HG02571 (cell line): ENCODE measurements around the gene C4B.
"Not testable (repeated sequence)": the region's sequence is repeated elsewhere in the genome, so short reads cannot be mapped to it uniquely, and the experiment has no call there.

Source experiments
- ATAC-seq: cut with Tn5 transposase; IDR thresholded peaks from one replicate; pipeline ENCODE4 v1.9.1; 2021; ENCODE audit warnings: mild to moderate bottlenecking, moderate library complexity; ENCODE audit not compliant: unreplicated experiment

C4B gene

DNA sequence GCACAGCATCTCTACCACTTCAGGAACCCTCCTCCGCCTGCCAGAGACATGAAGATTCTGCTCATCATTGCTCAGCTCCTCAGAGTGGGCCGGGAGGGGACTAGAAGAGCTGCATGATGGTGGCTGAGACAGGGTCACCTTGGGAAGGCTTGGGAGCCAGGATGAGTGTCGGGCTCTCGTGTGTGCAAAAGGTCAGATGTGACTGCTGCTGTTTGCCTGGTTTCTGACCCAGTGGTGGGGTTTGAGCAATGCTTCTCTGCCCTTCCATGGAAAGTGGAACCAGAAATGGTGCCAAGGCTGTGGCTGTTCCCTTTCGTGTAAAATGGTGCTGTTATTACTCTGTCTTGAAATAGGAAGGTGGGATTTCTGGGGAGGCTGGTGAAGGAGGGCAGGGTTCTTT, 33.6 kb upstream of the C4B start:
- ATAC-seq: not testable (repeated sequence)

DNA sequence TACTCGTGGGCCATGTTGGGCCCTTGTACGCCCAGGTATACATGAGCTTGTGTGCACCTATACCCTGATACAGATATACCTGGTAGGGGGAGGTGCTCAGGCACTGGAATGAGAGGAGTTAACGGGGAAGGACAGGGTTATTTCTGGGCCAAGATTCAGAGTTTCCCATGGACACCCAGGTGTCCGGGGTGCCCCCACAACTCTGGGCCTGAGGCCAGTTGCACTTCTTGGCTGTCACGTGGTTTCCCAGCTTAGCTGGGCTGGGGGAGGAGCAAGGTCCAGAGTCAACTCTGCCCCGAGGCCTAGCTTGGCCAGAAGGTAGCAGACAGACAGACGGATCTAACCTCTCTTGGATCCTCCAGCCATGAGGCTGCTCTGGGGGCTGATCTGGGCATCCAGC, 32.9 kb upstream of the C4B start, which contains the start of gene C4A:
Gene C4A (plus strand): TSS at position 314 of the 400 bp plus-strand sequence. CDS start 51 bp downstream, at position 365.
- ATAC-seq: not testable (repeated sequence)

DNA sequence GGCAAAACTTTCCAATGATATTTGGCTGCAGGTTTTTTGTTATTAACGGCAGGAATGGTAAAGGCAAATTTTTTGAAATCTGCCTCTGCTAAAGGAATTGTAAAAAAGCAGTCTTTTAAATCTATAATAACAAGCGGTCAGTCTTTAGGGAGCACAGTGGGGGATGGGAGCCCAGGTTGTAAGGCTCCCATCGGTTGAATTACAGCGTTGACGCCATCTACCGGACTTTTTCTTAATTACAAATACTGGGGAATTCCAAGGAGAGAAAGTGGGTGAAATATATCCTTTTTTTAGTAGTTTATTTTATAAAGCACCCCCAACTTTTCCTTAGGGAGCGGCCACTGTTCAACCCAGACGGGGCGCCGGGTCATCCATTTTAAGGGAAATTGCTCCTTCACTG, 25.2 kb upstream of the C4B start:
- not testable (repeated sequence) for ATAC-seq

DNA sequence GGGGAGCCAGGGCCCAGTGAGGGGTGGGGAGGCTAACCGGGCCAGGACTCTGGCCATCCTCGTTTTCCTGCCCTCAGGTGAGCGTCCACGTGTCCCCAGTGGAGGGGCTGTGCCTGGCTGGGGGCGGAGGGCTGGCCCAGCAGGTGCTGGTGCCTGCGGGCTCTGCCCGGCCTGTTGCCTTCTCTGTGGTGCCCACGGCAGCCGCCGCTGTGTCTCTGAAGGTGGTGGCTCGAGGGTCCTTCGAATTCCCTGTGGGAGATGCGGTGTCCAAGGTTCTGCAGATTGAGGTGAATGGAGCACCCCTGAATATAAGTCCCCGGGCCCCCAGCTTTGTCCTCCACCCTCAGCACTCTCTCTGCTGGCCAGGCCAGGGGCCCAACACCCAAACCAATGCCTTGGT, 20.2 kb upstream of the C4B start:
- not testable (repeated sequence) for ATAC-seq

DNA sequence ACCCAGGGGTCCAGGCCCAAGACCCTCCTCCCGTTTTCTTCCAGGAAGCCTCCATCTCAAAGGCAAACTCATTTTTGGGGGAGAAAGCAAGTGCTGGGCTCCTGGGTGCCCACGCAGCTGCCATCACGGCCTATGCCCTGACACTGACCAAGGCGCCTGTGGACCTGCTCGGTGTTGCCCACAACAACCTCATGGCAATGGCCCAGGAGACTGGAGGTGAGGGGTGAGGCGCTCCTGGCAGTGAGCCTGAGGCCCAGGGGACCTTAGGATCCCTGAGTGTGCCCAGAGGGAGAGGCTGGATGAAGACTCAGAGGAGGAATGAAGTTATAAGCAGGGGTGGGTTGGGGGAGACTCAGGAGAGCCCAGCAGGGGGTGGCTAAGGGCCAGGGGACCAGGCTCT, 18.2 kb upstream of the C4B start:
- not testable (repeated sequence) for ATAC-seq

DNA sequence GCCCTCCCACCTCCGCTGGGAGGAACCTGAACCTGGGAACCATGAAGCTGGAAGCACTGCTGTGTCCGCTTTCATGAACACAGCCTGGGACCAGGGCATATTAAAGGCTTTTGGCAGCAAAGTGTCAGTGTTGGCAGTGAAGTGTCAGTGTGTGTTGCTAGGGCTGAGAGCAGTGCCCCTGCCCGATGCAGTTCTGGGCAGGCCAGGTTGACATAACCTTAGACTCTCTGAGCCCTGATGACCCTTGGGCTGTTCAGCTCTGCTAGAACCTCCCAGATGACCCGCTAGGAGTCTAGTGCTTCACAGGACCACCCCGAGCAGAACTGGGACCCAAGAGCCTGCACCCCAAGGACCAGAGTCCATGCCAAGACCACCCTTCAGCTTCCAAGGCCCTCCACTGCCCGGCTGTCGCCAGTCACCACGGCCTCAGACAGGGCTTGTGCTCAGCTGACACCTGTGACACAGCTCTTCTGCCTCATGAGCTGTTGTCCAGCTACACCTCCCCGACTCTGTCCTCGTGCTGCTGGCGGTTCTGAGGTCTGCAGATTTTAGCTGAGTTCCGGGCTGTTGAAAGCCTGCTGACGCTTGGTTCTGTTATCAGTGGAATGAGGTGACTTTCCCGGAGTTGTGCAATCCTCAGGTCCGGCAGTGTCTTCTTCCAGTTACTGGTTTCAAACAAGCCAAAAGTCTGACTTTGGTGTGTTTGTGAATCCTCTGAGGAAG, 11.9 kb upstream of the C4B start:
- not testable (repeated sequence) for ATAC-seq

DNA sequence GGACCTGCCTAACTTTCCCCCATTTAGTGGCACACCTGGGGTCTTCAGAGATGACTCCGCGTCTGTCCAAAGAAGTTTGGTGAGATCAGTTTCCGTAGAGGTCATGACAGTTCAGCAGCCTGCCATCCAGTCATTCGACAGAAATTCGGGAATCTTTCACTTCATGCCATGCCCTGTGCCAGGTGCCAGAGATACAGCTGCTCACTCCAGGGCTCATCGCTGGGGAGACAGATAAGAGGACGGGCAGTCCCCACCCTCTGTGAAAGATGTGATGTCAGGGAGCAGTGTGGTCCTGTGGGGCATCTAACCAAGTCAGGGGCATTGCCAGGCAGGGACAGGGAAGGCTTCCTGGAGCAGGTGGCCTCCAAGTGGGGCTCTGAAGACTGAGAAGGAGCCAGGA, 11.3 kb upstream of the C4B start:
- ATAC-seq: not testable (repeated sequence)

DNA sequence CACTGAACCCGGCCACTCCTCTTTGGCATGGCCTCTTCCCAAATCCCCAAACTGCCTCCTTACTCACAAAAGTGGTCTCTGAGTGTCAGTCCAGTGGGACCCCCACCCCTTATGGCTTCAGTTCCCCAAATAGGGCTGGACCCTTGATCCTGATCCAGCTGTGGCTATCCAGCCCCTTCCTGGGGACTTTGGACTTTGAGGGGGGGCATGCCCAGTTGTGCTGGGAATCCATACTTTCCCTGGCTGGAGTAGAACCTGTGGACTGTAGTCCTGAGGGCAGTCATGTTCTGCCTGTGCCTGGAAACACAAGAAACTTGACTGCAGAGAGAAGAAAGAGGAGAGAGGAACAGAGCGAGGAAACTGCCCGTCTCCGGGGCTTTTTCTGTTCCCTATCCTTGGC, 10.2 kb upstream of the C4B start:
- not testable (repeated sequence) for ATAC-seq

DNA sequence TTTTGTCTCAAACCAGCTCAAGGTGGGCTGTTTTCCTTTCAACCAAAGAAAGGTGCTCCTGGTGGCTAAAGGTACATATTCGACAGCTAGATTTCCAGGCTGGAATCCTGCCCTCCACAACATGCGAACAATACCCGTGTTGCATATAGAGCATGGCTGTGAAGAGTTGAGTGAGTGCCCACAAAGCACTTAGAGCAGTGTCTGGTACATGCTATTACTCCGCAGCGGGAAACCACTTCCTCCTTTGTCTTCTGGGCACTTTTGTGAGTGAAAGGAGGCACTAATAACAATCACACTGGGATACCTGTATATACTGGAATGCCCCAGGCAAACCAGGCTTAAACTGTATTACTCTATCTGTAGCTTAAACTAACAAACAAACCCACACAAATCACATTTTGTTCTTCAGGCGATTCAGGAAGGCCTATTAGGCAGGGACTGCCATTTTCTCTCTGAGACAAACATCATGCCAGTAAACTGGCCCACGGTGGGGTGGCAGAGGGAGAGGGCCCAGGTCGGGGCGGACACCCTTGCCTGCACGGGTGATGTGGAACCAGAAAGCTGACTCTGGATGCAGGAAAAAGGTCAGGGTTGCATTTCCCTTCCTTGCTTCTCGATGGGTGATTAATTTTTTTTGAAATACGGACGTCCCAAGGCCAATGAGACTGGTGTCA, 9.6 kb upstream of the C4B start:
- ATAC-seq: not testable (repeated sequence)

DNA sequence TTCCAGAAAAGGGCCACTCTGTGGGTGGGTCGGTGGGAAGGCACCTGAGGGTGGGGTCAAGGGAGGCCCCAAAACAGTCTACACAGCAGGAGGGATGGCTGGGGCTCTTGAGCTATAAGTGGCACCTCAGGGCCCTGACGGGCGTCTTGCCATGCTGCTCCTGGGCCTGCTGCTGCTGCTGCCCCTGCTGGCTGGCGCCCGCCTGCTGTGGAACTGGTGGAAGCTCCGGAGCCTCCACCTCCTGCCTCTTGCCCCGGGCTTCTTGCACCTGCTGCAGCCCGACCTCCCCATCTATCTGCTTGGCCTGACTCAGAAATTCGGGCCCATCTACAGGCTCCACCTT, 9.1 kb upstream of the C4B start:
- ATAC-seq: not testable (repeated sequence)

DNA sequence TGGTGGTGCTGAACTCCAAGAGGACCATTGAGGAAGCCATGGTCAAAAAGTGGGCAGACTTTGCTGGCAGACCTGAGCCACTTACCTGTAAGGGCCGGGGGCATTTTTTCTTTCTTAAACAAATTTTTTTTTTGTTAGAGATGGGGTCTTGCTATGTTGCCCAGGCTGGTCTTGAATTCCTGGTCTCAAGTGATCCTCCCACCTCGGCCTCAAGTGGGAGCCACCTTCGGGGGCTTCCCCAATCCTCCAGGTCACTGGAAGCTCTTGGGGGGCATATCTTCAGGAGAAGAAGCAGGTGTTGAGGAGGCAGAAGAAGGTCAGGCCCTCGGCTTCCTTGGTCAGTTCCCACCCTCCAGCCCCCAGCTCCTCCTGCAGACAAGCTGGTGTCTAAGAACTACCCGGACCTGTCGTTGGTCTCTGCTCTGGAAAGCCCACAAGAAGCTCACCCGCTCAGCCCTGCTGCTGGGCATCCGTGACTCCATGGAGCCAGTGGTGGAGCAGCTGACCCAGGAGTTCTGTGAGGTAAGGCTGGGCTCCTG, 8.5 kb upstream of the C4B start:
- not testable (repeated sequence) for ATAC-seq

DNA sequence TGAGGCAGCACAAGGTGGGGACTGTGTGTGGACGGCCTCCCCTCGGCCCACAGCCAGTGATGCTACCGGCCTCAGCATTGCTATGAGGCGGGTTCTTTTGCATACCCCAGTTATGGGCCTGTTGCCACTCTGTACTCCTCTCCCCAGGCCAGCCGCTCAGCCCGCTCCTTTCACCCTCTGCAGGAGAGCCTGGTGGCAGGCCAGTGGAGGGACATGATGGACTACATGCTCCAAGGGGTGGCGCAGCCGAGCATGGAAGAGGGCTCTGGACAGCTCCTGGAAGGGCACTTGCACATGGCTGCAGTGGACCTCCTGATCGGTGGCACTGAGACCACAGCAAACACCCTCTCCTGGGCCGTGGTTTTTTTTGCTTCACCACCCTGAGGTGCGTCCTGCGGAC, 7.5 kb upstream of the C4B start:
- ATAC-seq: not testable (repeated sequence)

DNA sequence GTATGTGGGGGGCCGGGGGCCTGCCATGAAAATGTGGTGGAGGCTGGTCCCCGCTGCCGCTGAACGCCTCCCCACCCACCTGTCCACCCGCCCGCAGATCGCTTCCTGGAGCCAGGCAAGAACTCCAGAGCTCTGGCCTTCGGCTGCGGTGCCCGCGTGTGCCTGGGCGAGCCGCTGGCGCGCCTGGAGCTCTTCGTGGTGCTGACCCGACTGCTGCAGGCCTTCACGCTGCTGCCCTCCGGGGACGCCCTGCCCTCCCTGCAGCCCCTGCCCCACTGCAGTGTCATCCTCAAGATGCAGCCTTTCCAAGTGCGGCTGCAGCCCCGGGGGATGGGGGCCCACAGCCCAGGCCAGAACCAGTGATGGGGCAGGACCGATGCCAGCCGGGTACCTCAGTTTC, 6.6 kb upstream of the C4B start:
- ATAC-seq: not testable (repeated sequence)

DNA sequence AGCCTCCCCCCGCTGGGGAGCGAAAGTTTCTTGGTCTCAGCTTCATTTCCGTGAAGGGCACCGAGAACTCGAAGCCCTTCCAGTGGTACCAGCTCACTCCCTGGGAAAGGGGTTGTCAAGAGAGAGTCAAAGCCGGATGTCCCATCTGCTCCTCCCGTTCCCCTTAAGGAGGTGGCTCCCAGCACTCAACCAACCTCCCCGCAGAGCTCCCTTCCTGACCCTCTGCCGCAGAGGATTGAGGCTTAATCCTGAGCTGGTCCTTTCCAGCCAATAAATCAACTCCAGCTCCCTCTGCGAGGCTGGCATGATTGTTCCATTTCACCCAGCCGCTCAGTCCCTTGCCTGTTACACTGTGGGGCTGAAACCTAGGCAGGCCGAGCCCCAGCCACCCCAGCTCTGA, 6.0 kb upstream of the C4B start:
- not testable (repeated sequence) for ATAC-seq

DNA sequence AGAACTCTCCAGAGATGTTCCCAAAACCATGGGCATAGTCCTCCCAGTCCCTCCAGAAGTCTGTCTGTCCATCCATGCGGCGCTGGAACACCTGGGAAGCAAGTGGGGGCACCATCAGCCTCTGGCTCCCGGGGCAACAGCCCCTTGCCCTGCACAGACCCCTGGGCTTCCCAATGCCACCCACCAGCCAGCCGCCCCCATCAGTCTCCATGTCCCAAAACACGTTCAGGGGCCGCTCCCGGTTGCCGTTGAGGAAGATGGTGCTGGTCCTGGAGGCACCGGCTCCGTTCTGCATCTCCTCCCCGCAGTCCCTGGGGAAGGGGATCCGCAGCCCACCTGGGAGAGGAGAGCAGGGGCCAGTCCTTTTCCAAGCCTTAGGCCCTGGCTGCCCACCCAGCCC, 5.1 kb upstream of the C4B start:
- not testable (repeated sequence) for ATAC-seq

DNA sequence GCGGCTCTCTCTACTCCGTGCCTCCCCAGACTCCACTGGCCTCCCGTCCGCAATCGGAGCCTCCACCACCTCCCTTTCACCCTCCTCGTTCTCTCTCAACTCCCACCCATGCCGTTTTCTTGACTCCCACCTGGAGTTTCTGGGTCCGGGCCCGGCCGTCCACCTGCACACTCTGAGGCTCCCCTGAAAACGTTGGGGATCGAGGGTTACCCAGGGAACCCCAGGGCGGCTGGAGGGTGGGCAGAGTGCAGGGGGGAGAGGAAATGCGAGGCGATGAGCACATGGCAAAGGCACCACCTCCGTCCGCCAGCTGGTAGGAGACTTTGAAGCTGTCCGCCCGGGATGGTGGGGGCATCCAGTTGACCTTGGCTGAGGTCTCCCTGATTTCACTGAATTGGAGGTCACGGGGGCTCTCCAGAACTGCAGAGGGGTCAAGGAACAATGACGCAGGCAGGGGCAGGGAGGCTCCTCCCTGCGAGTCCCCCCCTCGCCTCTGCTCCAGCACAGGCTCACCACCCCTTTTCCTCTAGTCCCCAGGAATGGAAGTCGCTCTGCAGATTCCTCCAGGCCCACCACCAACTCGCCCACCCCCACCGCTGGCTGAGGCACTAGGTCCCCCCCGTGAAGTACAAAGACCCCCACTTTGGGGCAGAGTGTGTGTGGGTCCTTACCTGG, 3.6 kb upstream of the C4B start:
- ATAC-seq: not testable (repeated sequence)

DNA sequence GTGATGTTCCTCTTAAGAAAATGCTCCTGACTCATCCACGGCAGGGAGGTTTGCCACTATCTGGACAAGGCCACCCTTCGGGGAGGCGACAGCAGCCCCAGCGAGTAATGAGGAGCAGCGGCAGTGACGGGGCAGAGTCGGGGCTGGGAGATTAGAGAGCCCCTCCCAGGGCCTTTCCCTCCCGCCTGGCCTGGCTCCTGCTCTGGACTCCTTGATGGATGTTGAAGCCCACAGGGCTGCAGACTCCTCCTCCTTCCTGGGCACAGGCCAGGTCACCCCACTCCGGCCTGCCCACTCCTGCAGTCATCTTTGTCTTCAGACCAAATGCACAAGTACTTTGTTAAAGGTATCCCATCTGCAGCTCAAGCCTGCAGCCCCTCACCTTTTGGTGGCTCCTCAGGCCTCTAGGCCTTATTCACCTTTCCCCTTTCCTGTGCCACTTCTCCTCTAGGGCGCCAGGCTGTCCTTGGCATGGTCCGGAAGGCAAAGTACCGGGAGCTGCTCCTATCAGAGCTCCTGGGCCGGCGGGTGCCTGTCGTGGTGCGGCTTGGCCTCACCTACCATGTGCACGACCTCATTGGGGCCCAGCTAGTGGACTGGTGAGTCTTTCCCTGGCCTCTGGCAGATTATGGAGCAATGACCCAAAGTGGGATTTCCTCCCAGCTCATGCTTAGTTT, 1.5 kb upstream of the C4B start:
- not testable (repeated sequence) for ATAC-seq

DNA sequence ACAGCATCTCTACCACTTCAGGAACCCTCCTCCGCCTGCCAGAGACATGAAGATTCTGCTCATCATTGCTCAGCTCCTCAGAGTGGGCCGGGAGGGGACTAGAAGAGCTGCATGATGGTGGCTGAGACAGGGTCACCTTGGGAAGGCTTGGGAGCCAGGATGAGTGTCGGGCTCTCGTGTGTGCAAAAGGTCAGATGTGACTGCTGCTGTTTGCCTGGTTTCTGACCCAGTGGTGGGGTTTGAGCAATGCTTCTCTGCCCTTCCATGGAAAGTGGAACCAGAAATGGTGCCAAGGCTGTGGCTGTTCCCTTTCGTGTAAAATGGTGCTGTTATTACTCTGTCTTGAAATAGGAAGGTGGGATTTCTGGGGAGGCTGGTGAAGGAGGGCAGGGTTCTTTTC, 857 bp upstream of the C4B start:
- not testable (repeated sequence) for ATAC-seq

DNA sequence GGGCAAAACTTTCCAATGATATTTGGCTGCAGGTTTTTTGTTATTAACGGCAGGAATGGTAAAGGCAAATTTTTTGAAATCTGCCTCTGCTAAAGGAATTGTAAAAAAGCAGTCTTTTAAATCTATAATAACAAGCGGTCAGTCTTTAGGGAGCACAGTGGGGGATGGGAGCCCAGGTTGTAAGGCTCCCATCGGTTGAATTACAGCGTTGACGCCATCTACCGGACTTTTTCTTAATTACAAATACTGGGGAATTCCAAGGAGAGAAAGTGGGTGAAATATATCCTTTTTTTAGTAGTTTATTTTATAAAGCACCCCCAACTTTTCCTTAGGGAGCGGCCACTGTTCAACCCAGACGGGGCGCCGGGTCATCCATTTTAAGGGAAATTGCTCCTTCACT, 7.5 kb downstream of the C4B start:
- ATAC-seq: not testable (repeated sequence)

DNA sequence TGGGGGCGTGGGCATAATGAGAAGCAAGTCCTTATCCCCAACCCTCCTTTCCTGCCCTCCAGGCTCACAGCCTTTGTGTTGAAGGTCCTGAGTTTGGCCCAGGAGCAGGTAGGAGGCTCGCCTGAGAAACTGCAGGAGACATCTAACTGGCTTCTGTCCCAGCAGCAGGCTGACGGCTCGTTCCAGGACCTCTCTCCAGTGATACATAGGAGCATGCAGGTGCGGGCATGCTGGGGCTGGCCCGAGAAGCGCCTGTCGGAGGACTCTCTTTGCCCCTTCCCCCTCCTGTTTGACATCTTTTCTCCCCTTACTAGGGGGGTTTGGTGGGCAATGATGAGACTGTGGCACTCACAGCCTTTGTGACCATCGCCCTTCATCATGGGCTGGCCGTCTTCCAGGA, 14.0 kb downstream of the C4B start:
- ATAC-seq: not testable (repeated sequence)

DNA sequence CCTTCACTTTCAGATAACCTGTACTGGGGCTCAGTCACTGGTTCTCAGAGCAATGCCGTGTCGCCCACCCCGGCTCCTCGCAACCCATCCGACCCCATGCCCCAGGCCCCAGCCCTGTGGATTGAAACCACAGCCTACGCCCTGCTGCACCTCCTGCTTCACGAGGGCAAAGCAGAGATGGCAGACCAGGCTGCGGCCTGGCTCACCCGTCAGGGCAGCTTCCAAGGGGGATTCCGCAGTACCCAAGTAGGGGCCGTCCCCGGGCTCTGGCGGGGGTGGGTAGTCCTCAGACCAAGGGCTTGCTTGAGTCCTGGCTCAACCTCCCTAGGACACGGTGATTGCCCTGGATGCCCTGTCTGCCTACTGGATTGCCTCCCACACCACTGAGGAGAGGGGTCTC, 15.0 kb downstream of the C4B start:
- ATAC-seq: not testable (repeated sequence)
